NCI-H1092 (cell line): ENCODE data around the gene MRPL24.

ENCODE experiments used
- DNase-seq: peaks from one replicate; lab custom pipeline; 2025; lab: John Stamatoyannopoulos, UW

The MRPL24 gene

GRCh38 chr1:156743367-156744302 lies 2.7 kb upstream of the MRPL24 start:
- DNase-seq = no peak

GRCh38 chr1:156742801-156743200 lies 1.9 kb upstream of the MRPL24 start:
- DNase-seq = no peak

GRCh38 chr1:156742017-156742416 lies 1.1 kb upstream of the MRPL24 start:
- DNase-seq = no peak

GRCh38 chr1:156741481-156741983 lies 644 bp upstream of the MRPL24 start:
- no peak for DNase-seq

- no peak for DNase-seq
Measured at GRCh38 chr1:156740237-156740740, 599 bp downstream of the MRPL24 start.

- no peak for DNase-seq
Measured at GRCh38 chr1:156738916-156739315, 2.0 kb downstream of the MRPL24 start.

GRCh38 chr1:156738407-156738806 lies 2.5 kb downstream of the MRPL24 start:
- no peak for DNase-seq

- DNase-seq = no peak
Measured at GRCh38 chr1:156733989-156734584, 6.8 kb downstream of the MRPL24 start.

- DNase-seq = peak; percentile 98
Measured at GRCh38 chr1:156728599-156729462, 12.1 kb downstream of the MRPL24 start, which contains the start of gene ISG20L2. Gene ISG20L2, minus strand, starts transcription at chr1:156728766. Its CDS starts 1,114 bp downstream, at chr1:156727652.

- peak; percentile 83 for DNase-seq
Measured at GRCh38 chr1:156727926-156728598, 12.8 kb downstream of the MRPL24 start, which contains the start of gene METTL25B. Gene METTL25B, plus strand, starts transcription at chr1:156728469. Its CDS starts 636 bp downstream, at chr1:156729105.

GRCh38 chr1:156727492-156727891 lies 13.4 kb downstream of the MRPL24 start:
- DNase-seq = no peak

GRCh38 chr1:156726549-156727226 lies 14.2 kb downstream of the MRPL24 start:
- no peak for DNase-seq

- DNase-seq = peak; percentile 78
Measured at GRCh38 chr1:156725683-156726280, 15.1 kb downstream of the MRPL24 start.

- no peak for DNase-seq
Measured at GRCh38 chr1:156721535-156721934, 19.4 kb downstream of the MRPL24 start.

- no peak for DNase-seq
Measured at GRCh38 chr1:156721131-156721530, 19.8 kb downstream of the MRPL24 start.

- no peak for DNase-seq
Measured at GRCh38 chr1:156717351-156717750, 23.5 kb downstream of the MRPL24 start.

- no peak for DNase-seq
Measured at GRCh38 chr1:156714830-156715229, 26.1 kb downstream of the MRPL24 start.

GRCh38 chr1:156712626-156713025 lies 28.3 kb downstream of the MRPL24 start:
- DNase-seq = no peak

GRCh38 chr1:156711011-156711817 lies 29.7 kb downstream of the MRPL24 start:
- DNase-seq = no peak
